ENCODE data around the gene USP54. TPM values are rescaled to one million over a fixed set of nuclear protein-coding genes. Genes with fewer than 3 reads are reported as not detected.

Gene USP54
- total RNA-seq, 1 experiment from 2014 or later, result 37.9 TPM

DNA sequence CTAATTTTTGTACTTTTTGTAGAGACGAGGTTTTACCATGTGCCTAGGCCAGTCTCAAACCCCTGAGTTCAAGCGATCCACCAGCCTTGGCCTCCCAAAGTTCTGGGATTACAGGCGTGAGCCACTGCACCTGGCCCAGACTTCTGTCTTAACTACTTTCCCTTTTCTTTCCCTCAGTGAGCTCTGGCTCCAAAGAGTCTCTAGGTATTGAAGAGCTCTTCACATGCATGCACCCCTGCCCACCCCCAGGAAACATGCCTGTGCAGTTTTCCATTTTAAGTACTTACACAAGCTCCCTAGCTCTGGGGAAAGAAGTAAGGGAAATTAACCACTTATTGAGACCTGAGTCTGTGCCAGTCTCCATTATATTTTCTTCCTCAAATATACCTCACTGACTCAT lies 48.1 kb upstream of the USP54 start:
- WGBS (ENCODE audit: extremely low coverage, insufficient read length, low lambda C conversion rate), result no CpG with 5 or more reads among the region's 3 CpGs

More for the DNA sequence above, 48.1 kb upstream of the USP54 start:
- no peak overlapping the region for H4K8ac ChIP-seq (replicated peaks; ENCODE audit: insufficient read length, low read depth, low read length)
- H4K91ac ChIP-seq (ENCODE audit: insufficient read length, low read depth, low read length), result no peak overlapping the region
- no peak for DNase-seq
- no peak overlapping the region for H3K9ac ChIP-seq (ENCODE audit: extremely low read depth, insufficient read length, low read length)
- no peak overlapping the region for H3K18ac ChIP-seq (ENCODE audit: insufficient read length, low read depth, low read length)
- Mint-ChIP-seq H3K27me3 (ENCODE audit: low read depth) (no peaks in the 10 kb centered on the region; the same call in 1 of the 2 replicates), H3K4me3 (no peak overlapping the region), H3K9me3 (no peaks in the 10 kb centered on the region), H3K27ac (no peak overlapping the region), H3K4me1 (peaks cover 3 to 6% of the 10 kb centered on the region in 2 experiments; a peak in 2 of 4 replicates), H3K36me3 (ENCODE audit: insufficient read depth in 1 of 3, low read depth in 3 of 3) (no peaks in the 10 kb centered on the region)
- no peak overlapping the region for H2AK5ac ChIP-seq (ENCODE audit: insufficient read length, low read length)
- no peaks in the 10 kb centered on the region for H3K79me2 ChIP-seq (ENCODE audit: insufficient read depth, low read length)
- no peak overlapping the region for H3T11ph ChIP-seq (ENCODE audit: low read length)
- no peaks in the 10 kb centered on the region for H4K20me1 ChIP-seq (ENCODE audit: control insufficient read depth, insufficient read depth, insufficient read length)
- H3K27ac ChIP-seq (ENCODE audit: insufficient read length, low read depth, low read length), result no peak overlapping the region
- no peak overlapping the region for H2BK15ac ChIP-seq (ENCODE audit: low read depth, low read length)
- no peak overlapping the region for H3K56ac ChIP-seq (ENCODE audit: insufficient read length, low read depth, low read length)
- H2BK5ac ChIP-seq (ENCODE audit: insufficient read length, low read length), result no peak overlapping the region
- H3K4ac ChIP-seq (ENCODE audit: low read depth, low read length), result no peak overlapping the region
- no peaks in the 10 kb centered on the region for H3K9me3 ChIP-seq (ENCODE audit: control insufficient read depth, low read depth, low read length)
- no peak overlapping the region for H3K23ac ChIP-seq (ENCODE audit: insufficient read length, low read depth, low read length)
- no peak overlapping the region for H3K4me2 ChIP-seq (ENCODE audit: insufficient read depth, insufficient read length, low read length)
- peak overlapping the region; percentile 11 for H2BK20ac ChIP-seq (ENCODE audit: low read depth, low read length, poor library complexity, severe bottlenecking)
- H2BK120ac ChIP-seq (ENCODE audit: low read depth, low read length, poor library complexity, severe bottlenecking), result no peak overlapping the region
- no peaks in the 10 kb centered on the region for H3K79me1 ChIP-seq (ENCODE audit: insufficient read depth, low read depth, low read length, poor library complexity, severe bottlenecking)
- no peak overlapping the region for H4K5ac ChIP-seq (ENCODE audit: insufficient read length, low read depth, low read length)
- H3K23me2 ChIP-seq (ENCODE audit: insufficient read length, low read depth, low read length, poor library complexity, severe bottlenecking), result no peaks in the 10 kb centered on the region
- TF ChIP-seq, protein P1, sequence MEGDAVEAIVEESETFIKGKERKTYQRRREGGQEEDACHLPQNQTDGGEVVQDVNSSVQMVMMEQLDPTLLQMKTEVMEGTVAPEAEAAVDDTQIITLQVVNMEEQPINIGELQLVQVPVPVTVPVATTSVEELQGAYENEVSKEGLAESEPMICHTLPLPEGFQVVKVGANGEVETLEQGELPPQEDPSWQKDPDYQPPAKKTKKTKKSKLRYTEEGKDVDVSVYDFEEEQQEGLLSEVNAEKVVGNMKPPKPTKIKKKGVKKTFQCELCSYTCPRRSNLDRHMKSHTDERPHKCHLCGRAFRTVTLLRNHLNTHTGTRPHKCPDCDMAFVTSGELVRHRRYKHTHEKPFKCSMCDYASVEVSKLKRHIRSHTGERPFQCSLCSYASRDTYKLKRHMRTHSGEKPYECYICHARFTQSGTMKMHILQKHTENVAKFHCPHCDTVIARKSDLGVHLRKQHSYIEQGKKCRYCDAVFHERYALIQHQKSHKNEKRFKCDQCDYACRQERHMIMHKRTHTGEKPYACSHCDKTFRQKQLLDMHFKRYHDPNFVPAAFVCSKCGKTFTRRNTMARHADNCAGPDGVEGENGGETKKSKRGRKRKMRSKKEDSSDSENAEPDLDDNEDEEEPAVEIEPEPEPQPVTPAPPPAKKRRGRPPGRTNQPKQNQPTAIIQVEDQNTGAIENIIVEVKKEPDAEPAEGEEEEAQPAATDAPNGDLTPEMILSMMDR (conservative IDR thresholded peaks at IDR 0.05), result no peak
- no peak overlapping the region for H2AFZ ChIP-seq (ENCODE audit: low read length)
- H3K4me1 ChIP-seq (ENCODE audit: insufficient read depth, low read length), result no peaks in the 10 kb centered on the region
- no peak overlapping the region for H2BK12ac ChIP-seq (ENCODE audit: insufficient read length, low read depth, low read length)
- H3K14ac ChIP-seq (ENCODE audit: insufficient read depth, low read length), result no peak overlapping the region
- no peaks in the 10 kb centered on the region; the same call in 1 of the 2 replicates for H3K27me3 ChIP-seq (ENCODE audit: insufficient read depth, low read length)

All from H9 (cell line).